Measurements from ENCODE around the gene CACNA2D4.

The CACNA2D4 gene

DNA sequence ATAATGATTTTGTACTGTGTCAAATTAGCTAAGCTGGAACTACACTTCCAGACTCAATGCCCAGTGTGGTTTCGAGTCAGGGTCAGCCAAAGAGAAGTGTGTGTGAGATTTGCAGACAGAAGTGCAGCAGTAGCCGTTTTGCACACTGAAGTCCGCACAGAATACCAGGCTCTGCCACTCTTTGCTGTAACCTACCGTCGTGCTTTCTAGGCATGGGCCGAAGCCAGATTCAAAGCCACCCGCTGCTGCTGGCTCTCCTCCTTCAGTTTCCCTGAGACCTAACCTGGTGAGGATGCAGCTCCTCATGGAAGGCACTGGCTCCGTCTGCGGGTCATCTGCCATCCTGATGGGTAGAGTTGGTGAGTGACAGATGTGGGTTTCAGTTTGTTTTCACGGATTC, 49.3 kb downstream of the CACNA2D4 start:
- in situ Hi-C loops (cut with HindIII; ENCODE audit: low sequenced_read_pairs) = no loop called here
- no peak overlapping the region for H3K4me3 ChIP-seq (ENCODE audit: low read depth, low read length)
- DNase-seq (ENCODE audit: low read depth, low spot score) = no peak
- TF ChIP-seq, protein P1, sequence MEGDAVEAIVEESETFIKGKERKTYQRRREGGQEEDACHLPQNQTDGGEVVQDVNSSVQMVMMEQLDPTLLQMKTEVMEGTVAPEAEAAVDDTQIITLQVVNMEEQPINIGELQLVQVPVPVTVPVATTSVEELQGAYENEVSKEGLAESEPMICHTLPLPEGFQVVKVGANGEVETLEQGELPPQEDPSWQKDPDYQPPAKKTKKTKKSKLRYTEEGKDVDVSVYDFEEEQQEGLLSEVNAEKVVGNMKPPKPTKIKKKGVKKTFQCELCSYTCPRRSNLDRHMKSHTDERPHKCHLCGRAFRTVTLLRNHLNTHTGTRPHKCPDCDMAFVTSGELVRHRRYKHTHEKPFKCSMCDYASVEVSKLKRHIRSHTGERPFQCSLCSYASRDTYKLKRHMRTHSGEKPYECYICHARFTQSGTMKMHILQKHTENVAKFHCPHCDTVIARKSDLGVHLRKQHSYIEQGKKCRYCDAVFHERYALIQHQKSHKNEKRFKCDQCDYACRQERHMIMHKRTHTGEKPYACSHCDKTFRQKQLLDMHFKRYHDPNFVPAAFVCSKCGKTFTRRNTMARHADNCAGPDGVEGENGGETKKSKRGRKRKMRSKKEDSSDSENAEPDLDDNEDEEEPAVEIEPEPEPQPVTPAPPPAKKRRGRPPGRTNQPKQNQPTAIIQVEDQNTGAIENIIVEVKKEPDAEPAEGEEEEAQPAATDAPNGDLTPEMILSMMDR (IDR thresholded peaks at IDR 0.05; ENCODE audit: low read depth, low read length) = no peak

DNA sequence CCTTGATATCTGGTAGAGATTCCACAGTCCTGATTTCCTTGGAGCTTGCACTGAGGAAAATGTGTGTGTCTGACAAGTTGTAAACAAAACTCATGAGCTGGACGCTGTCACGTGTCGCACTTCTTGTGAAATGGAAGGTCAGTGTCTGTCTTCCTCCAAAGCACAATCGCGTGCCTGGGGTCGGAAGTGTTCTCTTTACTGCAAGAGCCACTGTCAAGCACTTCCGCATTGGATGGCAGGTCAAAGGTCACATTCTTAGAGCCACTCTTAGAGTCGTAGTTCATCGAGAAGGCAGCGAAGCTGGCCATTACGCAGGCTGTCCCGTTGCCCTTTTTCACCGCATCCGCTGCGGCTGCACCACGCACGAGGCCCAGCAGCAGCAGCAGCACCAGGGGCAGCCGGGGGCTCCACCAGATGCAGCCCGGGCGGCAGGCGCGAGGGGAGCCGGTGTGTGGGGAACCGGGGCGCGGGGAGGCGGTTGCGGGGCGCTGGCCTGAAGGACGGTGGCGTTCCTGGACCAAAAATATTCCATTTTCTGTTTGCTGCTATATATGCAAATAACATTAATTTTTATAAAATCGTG, 53.1 kb downstream of the CACNA2D4 start:
- in situ Hi-C loops (cut with HindIII; ENCODE audit: low sequenced_read_pairs) = no loop called here
- no peak overlapping the region for H3K4me3 ChIP-seq (ENCODE audit: low read depth, low read length)
- TF ChIP-seq, protein P1 (IDR thresholded peaks at IDR 0.05; ENCODE audit: low read depth, low read length) = no peak
- no peak for DNase-seq (ENCODE audit: low read depth, low spot score)

- in situ Hi-C loops (cut with HindIII; ENCODE audit: low sequenced_read_pairs) = no loop called here
- TF ChIP-seq, protein P1 (IDR thresholded peaks at IDR 0.05; ENCODE audit: low read depth, low read length) = no peak
- DNase-seq (ENCODE audit: low read depth, low spot score) = no peak
- no peak overlapping the region for H3K4me3 ChIP-seq (ENCODE audit: low read depth, low read length)
Observed at GRCh38 chr12:1864867-1865266, 53.6 kb downstream of the CACNA2D4 start.

DNA sequence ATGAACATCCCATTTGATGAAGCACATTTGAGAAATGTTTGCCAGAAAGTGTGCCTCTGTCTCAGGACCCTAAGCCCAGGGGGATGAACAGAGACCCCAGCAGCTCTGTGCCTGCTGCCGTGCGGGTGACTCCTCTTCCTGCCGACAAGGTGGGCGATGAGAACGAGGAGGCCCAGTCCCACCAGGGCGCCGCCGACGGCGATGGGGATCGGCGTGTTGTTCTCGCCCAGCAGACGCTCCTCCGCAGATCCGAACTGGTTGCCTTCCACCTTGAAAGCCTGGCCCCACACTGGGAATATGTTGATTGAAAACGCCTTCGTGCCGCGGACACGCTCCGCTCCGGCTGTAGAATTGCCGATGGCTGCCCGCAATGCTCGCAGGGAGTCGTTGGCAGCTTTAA, 54.0 kb downstream of the CACNA2D4 start:
- DNase-seq (ENCODE audit: low read depth, low spot score) = no peak
- TF ChIP-seq, protein P1 (IDR thresholded peaks at IDR 0.05; ENCODE audit: low read depth, low read length) = no peak
- in situ Hi-C loops (cut with HindIII; ENCODE audit: low sequenced_read_pairs) = no loop called here
- H3K4me3 ChIP-seq (ENCODE audit: low read depth, low read length) = no peak overlapping the region

DNA sequence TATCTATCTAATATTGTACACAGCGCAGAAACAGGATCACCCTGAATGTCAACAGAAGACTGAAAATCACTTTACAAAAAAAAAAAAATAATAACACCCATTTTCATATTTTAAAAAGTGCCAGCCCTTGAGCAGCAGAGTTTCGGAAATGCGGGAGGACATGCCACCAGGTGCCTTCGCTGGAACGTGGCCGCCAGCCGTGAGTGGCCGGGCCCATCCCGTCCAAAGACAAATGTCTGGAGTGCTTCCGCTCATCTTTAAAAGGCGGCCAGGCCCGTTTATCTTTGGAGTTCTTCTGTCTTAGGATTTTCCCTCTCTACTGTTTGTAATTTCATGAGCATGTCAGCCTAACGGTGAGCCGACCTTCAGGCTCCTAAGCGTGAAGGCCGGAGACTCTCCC, 54.6 kb downstream of the CACNA2D4 start:
- TF ChIP-seq, protein P1 (IDR thresholded peaks at IDR 0.05; ENCODE audit: low read depth, low read length) = no peak
- in situ Hi-C loops (cut with HindIII; ENCODE audit: low sequenced_read_pairs) = no loop called here
- no peak overlapping the region for H3K4me3 ChIP-seq (ENCODE audit: low read depth, low read length)
- no peak for DNase-seq (ENCODE audit: low read depth, low spot score)

GRCh38 chr12:1862973-1863372, 55.5 kb downstream of the CACNA2D4 start:
- TF ChIP-seq, protein P1 (IDR thresholded peaks at IDR 0.05; ENCODE audit: low read depth, low read length) = no peak
- in situ Hi-C loops (cut with HindIII; ENCODE audit: low sequenced_read_pairs) = no loop called here
- no peak for DNase-seq (ENCODE audit: low read depth, low spot score)
- no peak overlapping the region for H3K4me3 ChIP-seq (ENCODE audit: low read depth, low read length)

GRCh38 chr12:1859643-1860042, 58.8 kb downstream of the CACNA2D4 start:
- DNase-seq (ENCODE audit: low read depth, low spot score) = no peak
- H3K4me3 ChIP-seq (ENCODE audit: low read depth, low read length) = no peak overlapping the region
- in situ Hi-C loops (cut with HindIII; ENCODE audit: low sequenced_read_pairs) = no loop called here
- TF ChIP-seq, protein P1 (IDR thresholded peaks at IDR 0.05; ENCODE audit: low read depth, low read length) = no peak

Measured in astrocyte of the spinal cord (primary cell).